ENCODE measurements around the gene REM1. TPM values are rescaled to one million over a fixed set of nuclear protein-coding genes. Genes with fewer than 3 reads are reported as not detected.
"Not testable (repeated sequence)": the region's sequence is repeated elsewhere in the genome, so short reads cannot be mapped to it uniquely, and the experiment has no call there.

The REM1 gene
- polyA plus RNA-seq, 1 donor from 2014 or later: not detected

- not testable (repeated sequence) for H4K20me1 ChIP-seq (ENCODE audit: insufficient read depth); H3K4me2 ChIP-seq (ENCODE audit: low read length)
Measured at GRCh38 chr20:31426891-31427551, 48.1 kb upstream of the REM1 start.

DNA sequence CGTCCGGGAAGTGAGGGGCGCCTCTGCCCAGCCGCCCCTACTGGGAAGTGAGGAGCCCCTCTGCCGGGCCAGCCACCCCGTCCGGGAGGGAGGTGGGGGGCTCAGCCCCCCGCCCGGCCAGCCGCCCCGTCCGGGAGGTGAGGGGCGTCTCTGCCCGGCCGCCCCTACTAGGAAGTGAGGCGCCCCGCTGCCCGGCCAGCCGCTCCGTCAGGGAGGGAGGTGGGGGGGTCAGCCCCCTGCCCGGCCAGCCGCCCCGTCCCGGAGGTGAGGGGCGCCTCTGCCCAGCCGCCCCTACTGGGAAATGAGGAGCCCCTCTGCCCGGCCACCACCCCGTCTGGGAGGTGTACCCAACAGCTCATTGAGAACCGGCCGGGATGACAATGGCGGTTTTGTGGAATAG lies 47.5 kb upstream of the REM1 start:
- not testable (repeated sequence) for H3K27ac ChIP-seq (ENCODE audit: low read length); H3K79me2 ChIP-seq (replicated peaks; ENCODE audit: insufficient read depth, low read length); H3K36me3 ChIP-seq (ENCODE audit: insufficient read depth, low read length); H4K20me1 ChIP-seq (ENCODE audit: insufficient read depth); H3K4me3 ChIP-seq (ENCODE audit: low read length); H3K9ac ChIP-seq (ENCODE audit: low read length); H3K9me3 ChIP-seq (ENCODE audit: low read length); H3F3A ChIP-seq (ENCODE audit: insufficient read depth, low read length, poor library complexity, severe bottlenecking); H3K27me3 ChIP-seq (ENCODE audit: insufficient read depth, low read depth, low read length); H2AFZ ChIP-seq (ENCODE audit: low read depth, low read length); H3K9me2 ChIP-seq (ENCODE audit: insufficient read depth, low read length); H3K4me2 ChIP-seq (ENCODE audit: low read length)

More at GRCh38 chr20:31426891-31427551, 48.1 kb upstream of the REM1 start:
- not testable (repeated sequence) for H3K79me2 ChIP-seq (replicated peaks; ENCODE audit: insufficient read depth, low read length); H3K36me3 ChIP-seq (ENCODE audit: insufficient read depth, low read length); H3K9me3 ChIP-seq (ENCODE audit: low read length); H2AFZ ChIP-seq (ENCODE audit: low read depth, low read length); H3K4me3 ChIP-seq (ENCODE audit: low read length); H3K9me2 ChIP-seq (ENCODE audit: insufficient read depth, low read length); H3K9ac ChIP-seq (ENCODE audit: low read length); H3K27ac ChIP-seq (ENCODE audit: low read length); H3F3A ChIP-seq (ENCODE audit: insufficient read depth, low read length, poor library complexity, severe bottlenecking); H3K27me3 ChIP-seq (ENCODE audit: insufficient read depth, low read depth, low read length)

DNA sequence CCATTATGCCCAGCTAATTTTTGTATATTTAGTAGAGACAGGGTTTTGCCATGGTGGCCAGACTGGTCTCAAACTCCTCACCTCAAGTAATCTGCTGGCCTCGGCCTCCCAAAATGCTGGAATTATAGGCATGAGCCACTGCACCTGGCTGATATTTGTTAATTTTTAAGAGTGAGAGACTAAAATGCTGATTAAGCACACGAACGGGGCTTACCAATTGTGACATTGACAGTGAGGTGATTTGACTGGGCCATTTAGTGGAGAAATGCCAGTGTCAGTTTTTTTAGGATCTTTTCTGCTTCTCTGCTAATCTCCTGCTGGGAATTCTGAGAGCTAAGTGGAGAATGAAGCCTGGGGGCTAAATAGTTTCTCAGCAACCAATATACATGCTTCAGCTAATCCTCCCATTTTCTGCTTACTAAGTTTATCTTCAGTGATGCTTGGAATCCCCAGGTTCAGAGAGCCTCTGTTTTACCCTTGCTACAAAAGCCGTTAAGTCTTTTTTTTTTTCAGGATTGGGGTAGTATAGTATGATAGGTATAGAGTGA lies 44.4 kb upstream of the REM1 start:
- H3K27me3 ChIP-seq (ENCODE audit: insufficient read depth, low read depth, low read length): no peaks in the 10 kb centered on the region
- H2AFZ ChIP-seq (ENCODE audit: low read depth, low read length): no peak overlapping the region
- no peak overlapping the region for H3K4me2 ChIP-seq (ENCODE audit: low read length)
- H3K27ac ChIP-seq (ENCODE audit: low read length): no peak overlapping the region
- peaks cover 4% of the 10 kb centered on the region for H3K9me3 ChIP-seq (ENCODE audit: low read length)
- H3K79me2 ChIP-seq (replicated peaks; ENCODE audit: insufficient read depth, low read length): no peaks in the 10 kb centered on the region
- no peak for TF ChIP-seq TAF1 (IDR thresholded peaks at IDR 0.05; ENCODE audit: low read depth)
- H3K4me3 ChIP-seq (ENCODE audit: low read length): no peak overlapping the region
- no peaks in the 10 kb centered on the region for H3F3A ChIP-seq (ENCODE audit: insufficient read depth, low read length, poor library complexity, severe bottlenecking)
- H4K20me1 ChIP-seq (ENCODE audit: insufficient read depth): no peaks in the 10 kb centered on the region
- no peaks in the 10 kb centered on the region for H3K9me2 ChIP-seq (ENCODE audit: insufficient read depth, low read length)
- no peaks in the 10 kb centered on the region for H3K36me3 ChIP-seq (ENCODE audit: insufficient read depth, low read length)
- no peak overlapping the region for H3K9ac ChIP-seq (ENCODE audit: low read length)

DNA sequence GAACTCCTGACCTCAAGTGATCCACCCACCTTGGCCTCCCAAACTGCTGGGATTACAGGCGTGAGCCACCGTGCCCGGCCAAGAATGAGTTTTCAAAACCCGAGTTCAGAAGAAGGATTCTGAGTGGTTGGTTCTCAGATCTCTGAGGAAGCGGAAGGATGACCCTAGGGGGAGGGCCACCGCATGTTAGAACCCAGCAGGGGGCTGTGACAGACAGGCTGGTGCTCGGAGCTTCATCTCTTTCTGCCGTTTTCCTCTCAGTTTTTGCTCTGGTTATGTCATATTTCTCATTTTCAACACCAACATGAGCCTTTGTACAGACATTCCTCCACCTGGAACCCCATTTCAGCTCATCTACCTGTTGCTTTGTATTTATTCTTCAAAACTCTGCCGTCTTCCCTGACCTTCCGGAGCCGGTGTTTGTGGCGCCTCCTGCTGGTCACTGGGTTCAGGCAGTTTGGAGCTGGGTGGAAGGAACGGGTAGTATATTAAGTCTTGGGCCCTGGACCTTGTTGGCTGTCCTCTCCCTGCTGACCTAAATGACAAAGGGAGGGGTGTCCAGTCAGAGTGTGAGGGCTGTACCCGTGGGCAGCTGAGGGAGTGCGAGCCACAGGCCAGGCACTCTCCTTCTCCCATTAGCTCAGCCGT lies 35.0 kb upstream of the REM1 start, which contains the start of gene DEFB123:
Gene DEFB123, plus strand, starts transcription at position 621 of the 648 bp plus-strand sequence. CDS start 67 bp downstream, outside the sequence.
- no peaks in the 10 kb centered on the region for H3F3A ChIP-seq (ENCODE audit: insufficient read depth, low read length, poor library complexity, severe bottlenecking)
- no peak within 1 kb of the TSS for H3K27ac ChIP-seq (ENCODE audit: low read length)
- H3K9ac ChIP-seq (ENCODE audit: low read length): no peak within 1 kb of the TSS
- no peak within 1 kb of the TSS for H3K4me2 ChIP-seq (ENCODE audit: low read length)
- H3K79me2 ChIP-seq (replicated peaks; ENCODE audit: insufficient read depth, low read length): no peaks in the 10 kb centered on the region
- H3K4me3 ChIP-seq (ENCODE audit: low read length): no peak within 1 kb of the TSS
- H3K9me3 ChIP-seq (ENCODE audit: low read length): no peaks in the 10 kb centered on the region
- TF ChIP-seq EP300 (conservative IDR thresholded peaks at IDR 0.05; ENCODE audit: poor library complexity, severe bottlenecking) (no peak), REST (IDR thresholded peaks at IDR 0.05; ENCODE audit: borderline replicate concordance) (no peak), POLR2AphosphoS5 (IDR thresholded peaks at IDR 0.05) (no peak)
- TF ChIP-seq, protein P1, sequence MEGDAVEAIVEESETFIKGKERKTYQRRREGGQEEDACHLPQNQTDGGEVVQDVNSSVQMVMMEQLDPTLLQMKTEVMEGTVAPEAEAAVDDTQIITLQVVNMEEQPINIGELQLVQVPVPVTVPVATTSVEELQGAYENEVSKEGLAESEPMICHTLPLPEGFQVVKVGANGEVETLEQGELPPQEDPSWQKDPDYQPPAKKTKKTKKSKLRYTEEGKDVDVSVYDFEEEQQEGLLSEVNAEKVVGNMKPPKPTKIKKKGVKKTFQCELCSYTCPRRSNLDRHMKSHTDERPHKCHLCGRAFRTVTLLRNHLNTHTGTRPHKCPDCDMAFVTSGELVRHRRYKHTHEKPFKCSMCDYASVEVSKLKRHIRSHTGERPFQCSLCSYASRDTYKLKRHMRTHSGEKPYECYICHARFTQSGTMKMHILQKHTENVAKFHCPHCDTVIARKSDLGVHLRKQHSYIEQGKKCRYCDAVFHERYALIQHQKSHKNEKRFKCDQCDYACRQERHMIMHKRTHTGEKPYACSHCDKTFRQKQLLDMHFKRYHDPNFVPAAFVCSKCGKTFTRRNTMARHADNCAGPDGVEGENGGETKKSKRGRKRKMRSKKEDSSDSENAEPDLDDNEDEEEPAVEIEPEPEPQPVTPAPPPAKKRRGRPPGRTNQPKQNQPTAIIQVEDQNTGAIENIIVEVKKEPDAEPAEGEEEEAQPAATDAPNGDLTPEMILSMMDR (IDR thresholded peaks at IDR 0.05; ENCODE audit: poor library complexity, severe bottlenecking): no peak
- H3K36me3 ChIP-seq (ENCODE audit: insufficient read depth, low read length): no peaks in the 10 kb centered on the region
- no peak within 1 kb of the TSS for H2AFZ ChIP-seq (ENCODE audit: low read depth, low read length)
- no peaks in the 10 kb centered on the region for H4K20me1 ChIP-seq (ENCODE audit: insufficient read depth)
- no peaks in the 10 kb centered on the region for H3K9me2 ChIP-seq (ENCODE audit: insufficient read depth, low read length)
- no peaks in the 10 kb centered on the region for H3K27me3 ChIP-seq (ENCODE audit: insufficient read depth, low read depth, low read length)
